ENCODE data around the gene GNRHR.

GNRHR gene

DNA sequence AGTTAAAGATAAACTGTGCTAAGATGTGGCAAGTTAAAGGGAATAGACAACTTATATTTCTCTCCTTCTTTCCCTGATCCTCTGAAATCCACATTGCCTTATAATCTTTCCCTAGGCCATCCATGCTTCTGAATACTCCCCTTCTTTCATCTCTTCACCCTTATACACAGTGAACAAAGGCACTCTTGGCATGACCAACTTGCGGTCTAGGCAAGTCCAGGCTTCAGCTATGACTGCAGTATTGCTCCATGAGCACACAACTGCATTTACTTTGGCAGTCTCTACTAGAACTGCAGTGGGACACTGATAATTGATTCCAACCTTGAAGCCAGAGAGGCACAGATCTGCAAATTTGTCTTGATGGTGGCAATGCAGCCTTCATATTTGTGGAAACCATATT lies 29.1 kb downstream of the GNRHR start:
- no peaks in the 10 kb centered on the region for H3K27me3 ChIP-seq (ENCODE audit: control insufficient read depth, insufficient read depth, low read length)
- H3K36me3 ChIP-seq (ENCODE audit: control insufficient read depth, insufficient read depth, low read length): no peaks in the 10 kb centered on the region
- no peak overlapping the region for H3K9ac ChIP-seq (ENCODE audit: low read length)
- H3K4me3 ChIP-seq (ENCODE audit: low read length): no peak overlapping the region
- no peaks in the 10 kb centered on the region for H3K4me1 ChIP-seq (ENCODE audit: control insufficient read depth, insufficient read depth, low read length)
- no peak overlapping the region for H3K27ac ChIP-seq (ENCODE audit: low read depth, low read length)

DNA sequence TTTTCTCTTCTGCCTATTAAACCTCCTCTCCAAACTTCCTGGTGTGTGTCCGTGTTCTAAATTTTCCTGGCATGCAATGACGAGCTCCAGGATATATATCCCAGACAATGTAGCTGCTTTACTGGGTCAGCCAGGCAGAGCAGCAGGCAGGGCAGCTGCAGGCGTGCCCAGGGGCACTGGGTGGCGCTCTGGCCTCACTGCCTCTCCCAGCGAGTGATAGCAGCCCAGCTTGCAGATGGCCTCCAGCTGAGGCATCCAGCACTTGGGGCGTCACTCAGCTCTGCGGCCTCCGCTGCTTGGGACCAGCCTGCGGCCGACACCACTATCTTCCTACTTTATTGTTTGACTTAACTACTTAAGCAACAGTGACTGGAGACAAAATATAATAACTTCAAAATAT lies 30.2 kb downstream of the GNRHR start:
- H3K9ac ChIP-seq (ENCODE audit: low read length): no peak overlapping the region
- no peak overlapping the region for H3K27ac ChIP-seq (ENCODE audit: low read depth, low read length)
- no peaks in the 10 kb centered on the region for H3K27me3 ChIP-seq (ENCODE audit: control insufficient read depth, insufficient read depth, low read length)
- H3K4me3 ChIP-seq (ENCODE audit: low read length): no peak overlapping the region
- H3K4me1 ChIP-seq (ENCODE audit: control insufficient read depth, insufficient read depth, low read length): no peaks in the 10 kb centered on the region
- no peaks in the 10 kb centered on the region for H3K36me3 ChIP-seq (ENCODE audit: control insufficient read depth, insufficient read depth, low read length)

DNA sequence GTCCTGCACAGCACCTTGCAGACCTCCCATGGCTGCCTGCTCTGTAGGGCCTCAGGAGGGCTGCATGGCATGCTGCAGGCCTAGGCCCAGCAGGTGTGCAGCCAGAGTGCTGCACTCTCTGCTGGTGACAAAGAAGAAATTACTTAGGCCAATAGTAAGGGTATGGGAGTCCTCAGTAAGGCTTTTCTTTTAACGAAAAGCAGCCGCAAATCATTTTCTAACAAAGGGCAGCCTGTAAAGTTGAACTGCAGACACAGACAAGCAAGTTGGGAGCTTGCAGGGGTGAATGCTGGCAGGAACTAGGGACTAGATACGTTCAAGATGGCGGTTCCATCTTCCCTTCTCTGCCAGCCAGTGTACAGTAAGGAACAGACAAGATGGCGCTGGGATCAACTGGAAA lies 30.8 kb downstream of the GNRHR start:
- no peaks in the 10 kb centered on the region for H3K4me1 ChIP-seq (ENCODE audit: control insufficient read depth, insufficient read depth, low read length)
- no peaks in the 10 kb centered on the region for H3K27me3 ChIP-seq (ENCODE audit: control insufficient read depth, insufficient read depth, low read length)
- H3K9ac ChIP-seq (ENCODE audit: low read length): no peak overlapping the region
- no peaks in the 10 kb centered on the region for H3K36me3 ChIP-seq (ENCODE audit: control insufficient read depth, insufficient read depth, low read length)
- H3K27ac ChIP-seq (ENCODE audit: low read depth, low read length): no peak overlapping the region
- no peak overlapping the region for H3K4me3 ChIP-seq (ENCODE audit: low read length)

DNA sequence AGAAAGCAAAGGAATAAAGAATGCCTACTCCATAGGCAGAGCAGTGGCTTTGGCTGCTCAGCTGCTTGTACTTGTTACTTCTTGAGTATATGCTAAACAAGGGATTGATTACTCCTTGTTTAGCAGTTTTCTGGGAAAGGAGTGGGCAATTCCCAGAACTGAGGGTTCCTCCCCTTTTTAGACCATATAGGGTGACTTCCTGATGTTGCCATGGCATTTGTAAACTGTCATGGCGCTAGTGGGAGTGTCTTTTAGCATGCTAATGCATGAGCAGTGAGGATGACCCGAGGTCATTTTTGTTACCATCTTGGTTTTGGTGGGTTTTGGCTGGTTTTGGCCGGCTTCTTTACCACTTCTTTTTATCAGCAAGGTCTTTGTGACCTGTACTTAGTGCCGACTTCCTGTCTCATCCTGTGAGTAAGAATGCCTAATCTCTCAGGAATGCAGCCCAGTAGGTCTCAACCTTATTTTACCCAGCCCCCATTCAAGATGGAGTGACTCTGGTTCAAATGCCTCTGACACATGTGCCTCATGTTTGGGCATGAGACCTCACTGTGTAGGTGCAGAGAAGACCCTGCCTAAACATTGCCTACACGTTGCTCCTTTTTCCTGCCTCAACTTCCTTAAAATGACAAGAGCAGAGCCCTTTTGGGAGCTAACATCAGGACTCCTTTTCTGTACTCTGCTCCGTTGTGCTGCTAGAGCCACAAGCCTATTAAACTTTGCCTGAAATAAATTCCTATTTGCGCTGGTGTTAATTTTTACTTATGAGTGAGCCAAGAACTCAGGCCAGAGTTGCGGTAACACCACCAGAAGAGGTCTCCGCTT lies 32.2 kb downstream of the GNRHR start:
- Histone ChIP-seq H3K36me3 (ENCODE audit: control insufficient read depth, insufficient read depth, low read length) (no peaks in the 10 kb centered on the region), H3K4me3 (ENCODE audit: low read length) (no peak overlapping the region), H3K9ac (ENCODE audit: low read length) (no peak overlapping the region), H3K27ac (ENCODE audit: low read depth, low read length) (no peak overlapping the region), H3K27me3 (ENCODE audit: control insufficient read depth, insufficient read depth, low read length) (no peaks in the 10 kb centered on the region), H3K4me1 (ENCODE audit: control insufficient read depth, insufficient read depth, low read length) (no peaks in the 10 kb centered on the region)

DNA sequence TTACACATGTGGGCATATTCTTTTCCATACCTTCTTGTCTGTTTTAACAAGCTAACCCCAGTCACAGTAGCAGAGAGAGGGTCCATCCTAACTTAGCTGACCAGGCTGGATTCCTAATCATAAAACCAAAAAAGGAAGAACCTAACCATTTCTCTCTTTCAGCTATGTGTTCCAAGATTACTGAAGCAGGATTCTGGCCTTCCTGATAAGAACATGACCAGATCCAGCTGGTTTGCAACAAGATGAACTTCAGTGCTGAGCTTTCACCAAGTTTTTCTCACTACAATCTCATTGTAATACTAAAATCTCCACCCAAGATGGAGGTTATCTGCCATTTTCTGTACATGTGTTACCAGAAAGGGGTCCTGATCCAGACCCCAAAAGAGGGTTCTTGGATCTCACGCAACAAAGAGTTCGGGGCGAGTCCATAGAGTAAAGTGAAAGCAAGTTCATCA lies 32.8 kb downstream of the GNRHR start:
- H3K27ac ChIP-seq (ENCODE audit: low read depth, low read length): no peak overlapping the region

DNA sequence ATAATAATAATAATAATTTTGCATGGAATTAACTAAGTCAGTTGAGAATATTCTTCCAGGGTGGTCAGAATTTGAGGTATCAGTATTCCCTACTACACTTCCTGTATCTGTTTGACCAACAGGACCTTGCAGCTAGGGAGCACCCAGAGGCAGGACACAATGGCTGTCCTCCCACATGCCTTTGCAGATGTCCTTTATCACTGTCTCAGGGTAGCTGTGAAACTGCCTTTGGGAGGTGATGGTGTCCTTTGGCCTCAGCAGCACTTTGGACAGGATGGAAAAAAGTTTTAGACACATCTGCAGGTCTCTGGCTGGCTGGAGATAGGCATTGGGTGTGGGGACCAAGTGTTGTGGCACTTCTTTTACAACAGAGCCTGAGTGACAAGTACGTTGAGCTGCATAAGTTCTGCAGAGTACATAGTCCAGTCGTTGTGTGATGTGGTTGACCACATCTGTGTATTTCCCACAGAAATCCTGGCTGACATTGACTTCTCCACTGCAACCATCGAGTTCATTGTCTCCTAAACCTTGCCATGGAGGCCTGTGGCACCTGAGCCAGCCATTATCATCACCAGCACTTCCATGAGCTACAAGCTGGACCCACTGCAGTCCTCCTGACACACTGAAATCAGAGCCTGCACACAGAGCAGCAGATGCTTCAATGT lies 34.1 kb downstream of the GNRHR start:
- Histone ChIP-seq H3K27ac (ENCODE audit: low read depth, low read length) (no peak overlapping the region), H3K9ac (ENCODE audit: low read length) (no peak overlapping the region), H3K4me1 (ENCODE audit: control insufficient read depth, insufficient read depth, low read length) (no peaks in the 10 kb centered on the region), H3K4me3 (ENCODE audit: low read length) (no peak overlapping the region), H3K27me3 (ENCODE audit: control insufficient read depth, insufficient read depth, low read length) (no peaks in the 10 kb centered on the region), H3K36me3 (ENCODE audit: control insufficient read depth, insufficient read depth, low read length) (no peaks in the 10 kb centered on the region)

More for the DNA sequence above, 32.8 kb downstream of the GNRHR start:
- H3K4me3 ChIP-seq (ENCODE audit: low read length): no peak overlapping the region
- H3K27me3 ChIP-seq (ENCODE audit: control insufficient read depth, insufficient read depth, low read length): no peaks in the 10 kb centered on the region
- no peak overlapping the region for H3K9ac ChIP-seq (ENCODE audit: low read length)
- H3K4me1 ChIP-seq (ENCODE audit: control insufficient read depth, insufficient read depth, low read length): no peaks in the 10 kb centered on the region
- H3K36me3 ChIP-seq (ENCODE audit: control insufficient read depth, insufficient read depth, low read length): no peaks in the 10 kb centered on the region

DNA sequence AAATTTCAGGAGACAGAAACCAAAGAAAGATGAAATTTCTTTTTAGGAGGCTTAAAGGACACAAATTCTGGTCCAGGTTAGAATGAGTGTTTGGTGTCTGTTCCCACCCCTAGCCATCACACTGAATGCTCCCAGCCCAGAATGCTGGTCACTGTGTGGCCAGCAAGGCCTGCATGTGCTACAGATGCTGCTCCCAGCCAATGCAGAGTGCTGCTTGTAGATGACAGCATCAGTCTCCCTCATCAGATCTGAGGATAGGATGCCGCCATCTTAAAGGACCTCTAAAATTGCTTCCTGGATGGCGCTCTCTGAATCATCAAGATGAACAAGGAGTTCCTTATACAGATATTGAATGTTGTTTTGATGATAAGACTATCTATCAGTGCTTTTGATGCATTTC lies 35.3 kb downstream of the GNRHR start:
- no peaks in the 10 kb centered on the region for H3K27me3 ChIP-seq (ENCODE audit: control insufficient read depth, insufficient read depth, low read length)
- no peak overlapping the region for H3K27ac ChIP-seq (ENCODE audit: low read depth, low read length)
- H3K4me3 ChIP-seq (ENCODE audit: low read length): no peak overlapping the region
- H3K36me3 ChIP-seq (ENCODE audit: control insufficient read depth, insufficient read depth, low read length): no peaks in the 10 kb centered on the region
- no peaks in the 10 kb centered on the region for H3K4me1 ChIP-seq (ENCODE audit: control insufficient read depth, insufficient read depth, low read length)
- no peak overlapping the region for H3K9ac ChIP-seq (ENCODE audit: low read length)

DNA sequence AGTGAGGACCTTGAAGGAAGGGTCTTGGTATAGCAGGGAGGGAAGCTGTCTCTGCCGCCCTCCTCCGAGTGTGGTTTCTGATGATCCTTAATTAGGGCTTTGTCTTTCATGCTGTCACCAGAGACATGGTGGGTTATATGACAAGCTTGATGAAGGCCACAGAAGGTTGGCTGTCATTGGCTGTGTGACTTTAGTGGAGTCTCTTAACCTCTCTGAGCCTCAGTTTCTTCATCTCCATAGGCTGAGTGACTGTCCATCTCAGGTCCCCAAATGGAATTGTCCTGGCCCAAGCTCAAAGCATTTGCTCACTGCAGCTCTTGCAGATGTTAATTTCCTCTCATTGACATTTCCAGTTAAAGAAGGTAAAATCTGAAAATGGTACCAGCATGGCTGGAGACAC lies 36.6 kb downstream of the GNRHR start:
- Histone ChIP-seq H3K27me3 (ENCODE audit: control insufficient read depth, insufficient read depth, low read length) (no peaks in the 10 kb centered on the region), H3K4me1 (ENCODE audit: control insufficient read depth, insufficient read depth, low read length) (no peaks in the 10 kb centered on the region), H3K27ac (ENCODE audit: low read depth, low read length) (no peak overlapping the region), H3K9ac (ENCODE audit: low read length) (no peak overlapping the region), H3K4me3 (ENCODE audit: low read length) (no peak overlapping the region), H3K36me3 (ENCODE audit: control insufficient read depth, insufficient read depth, low read length) (no peaks in the 10 kb centered on the region)

DNA sequence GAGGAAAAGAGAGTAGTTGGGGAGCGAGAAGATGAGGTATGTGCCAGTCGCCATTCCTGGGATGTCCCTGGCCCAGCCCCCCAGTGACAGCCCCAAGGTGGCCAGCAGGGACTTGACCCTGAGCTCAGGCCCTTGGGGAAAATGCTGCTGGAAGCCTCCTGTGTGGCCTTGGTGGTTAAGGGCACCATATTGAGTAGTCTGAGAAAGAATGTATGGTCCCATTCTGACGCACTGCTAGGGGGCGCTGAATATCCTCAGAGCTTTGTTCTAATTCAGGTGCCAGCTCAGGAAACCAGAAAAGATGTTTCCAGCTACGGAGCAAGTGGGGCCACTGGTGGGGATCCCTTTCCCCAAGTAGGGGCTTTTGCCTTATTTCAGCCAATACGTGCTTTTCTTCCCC lies 39.2 kb downstream of the GNRHR start:
- Histone ChIP-seq H3K4me1 (ENCODE audit: control insufficient read depth, insufficient read depth, low read length) (no peaks in the 10 kb centered on the region), H3K4me3 (ENCODE audit: low read length) (no peak overlapping the region), H3K9ac (ENCODE audit: low read length) (no peak overlapping the region), H3K27ac (ENCODE audit: low read depth, low read length) (no peak overlapping the region), H3K27me3 (ENCODE audit: control insufficient read depth, insufficient read depth, low read length) (no peaks in the 10 kb centered on the region), H3K36me3 (ENCODE audit: control insufficient read depth, insufficient read depth, low read length) (no peaks in the 10 kb centered on the region)

DNA sequence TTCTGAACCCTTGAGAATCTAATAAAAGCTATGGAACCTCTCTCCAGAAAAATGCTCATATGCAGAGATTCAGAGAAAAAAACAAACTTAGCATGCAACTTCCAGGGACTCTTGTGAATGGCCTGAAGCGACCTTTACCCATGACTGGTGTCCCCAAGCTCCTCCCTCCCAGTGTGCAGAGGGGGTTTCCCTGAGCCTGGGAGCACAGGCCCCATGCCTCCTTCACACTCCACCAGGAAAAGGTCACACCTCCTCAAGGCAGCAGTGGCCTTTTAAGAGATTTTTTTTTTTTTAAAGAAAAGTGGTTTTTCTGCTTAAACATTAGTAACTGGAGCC lies 40.0 kb downstream of the GNRHR start:
- H3K9ac ChIP-seq (ENCODE audit: low read length): no peak overlapping the region
- H3K36me3 ChIP-seq (ENCODE audit: control insufficient read depth, insufficient read depth, low read length): no peaks in the 10 kb centered on the region
- H3K27me3 ChIP-seq (ENCODE audit: control insufficient read depth, insufficient read depth, low read length): no peaks in the 10 kb centered on the region
- no peaks in the 10 kb centered on the region for H3K4me1 ChIP-seq (ENCODE audit: control insufficient read depth, insufficient read depth, low read length)
- no peak overlapping the region for H3K27ac ChIP-seq (ENCODE audit: low read depth, low read length)
- no peak overlapping the region for H3K4me3 ChIP-seq (ENCODE audit: low read length)

DNA sequence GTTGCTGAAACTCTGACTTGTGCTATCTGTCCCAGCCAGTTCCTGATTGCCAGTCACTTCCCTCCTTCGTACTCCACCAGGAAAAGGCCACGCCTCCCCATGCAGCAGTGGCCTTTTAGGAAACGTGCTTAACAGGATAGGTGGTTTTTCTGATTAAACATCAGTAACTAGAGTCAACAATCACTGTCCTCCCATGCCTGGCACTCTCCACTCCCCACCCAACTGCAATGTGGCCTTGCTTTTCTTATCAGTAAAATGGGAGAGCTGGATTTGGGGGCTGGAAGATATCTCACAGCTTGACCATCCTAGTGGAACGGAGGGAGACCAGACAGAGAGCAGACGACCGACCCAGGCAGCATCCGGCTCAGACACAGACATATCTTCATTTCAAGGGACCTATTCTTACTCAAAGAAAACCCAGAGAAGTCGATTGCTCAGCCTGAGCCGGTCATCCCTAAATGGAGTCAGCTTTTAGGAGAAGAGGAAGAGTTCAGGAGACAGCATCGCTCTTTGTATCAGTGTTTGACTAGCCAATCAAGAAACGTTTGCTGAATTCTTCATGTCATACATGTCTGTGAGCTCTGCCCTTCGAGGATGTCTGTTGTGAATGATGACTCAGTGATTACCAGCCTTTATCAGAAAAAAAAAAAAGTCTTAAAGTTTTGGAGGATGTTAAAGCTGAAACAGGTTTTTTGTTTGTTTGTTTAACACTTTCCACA lies 40.5 kb downstream of the GNRHR start:
- Histone ChIP-seq H3K4me1 (ENCODE audit: control insufficient read depth, insufficient read depth, low read length) (no peaks in the 10 kb centered on the region), H3K4me3 (ENCODE audit: low read length) (no peak overlapping the region), H3K27me3 (ENCODE audit: control insufficient read depth, insufficient read depth, low read length) (no peaks in the 10 kb centered on the region), H3K27ac (ENCODE audit: low read depth, low read length) (no peak overlapping the region), H3K36me3 (ENCODE audit: control insufficient read depth, insufficient read depth, low read length) (no peaks in the 10 kb centered on the region), H3K9ac (ENCODE audit: low read length) (no peak overlapping the region)

DNA sequence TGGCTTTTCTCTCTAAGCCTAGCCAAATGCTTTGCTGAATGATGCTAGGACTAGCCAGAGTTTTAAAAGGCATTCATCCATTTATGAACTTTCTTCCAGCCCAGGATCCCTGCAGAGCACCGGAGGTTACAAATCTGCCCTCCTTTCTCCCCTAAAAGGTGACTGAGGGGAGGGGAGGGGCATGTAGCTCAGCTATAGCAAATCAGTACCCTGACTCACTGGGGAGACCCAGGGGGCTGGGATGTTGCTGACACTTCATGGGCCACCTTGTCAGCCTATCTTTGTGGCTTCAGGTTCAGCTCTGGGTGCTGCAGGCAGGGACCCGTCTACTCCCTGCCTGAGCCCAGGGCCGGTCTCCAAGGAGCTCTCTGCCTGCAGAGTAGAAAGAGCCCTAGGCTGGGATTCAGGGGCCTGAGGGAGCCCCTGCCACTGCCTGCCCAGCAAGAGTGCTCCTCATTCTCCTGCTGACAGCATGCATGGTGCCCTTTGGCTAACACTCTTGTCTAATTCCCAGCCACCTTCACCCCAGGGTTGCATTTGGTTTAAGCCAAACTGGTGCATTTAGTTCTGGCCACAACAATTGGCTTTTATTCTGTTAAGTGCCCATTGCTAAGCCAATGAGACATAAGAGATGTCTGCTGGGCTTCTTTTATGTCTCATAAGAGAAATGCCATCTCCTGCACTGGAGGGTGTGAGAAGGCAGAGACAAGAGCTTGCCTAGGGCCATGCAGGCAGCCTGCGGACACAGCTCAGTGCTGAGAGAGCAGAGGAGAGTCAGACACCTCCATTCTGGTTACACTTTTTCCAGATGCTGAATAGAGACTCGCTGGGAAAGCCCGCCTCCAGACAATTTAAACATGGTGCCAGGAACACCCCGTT lies 41.3 kb downstream of the GNRHR start:
- Histone ChIP-seq H3K27me3 (ENCODE audit: control insufficient read depth, insufficient read depth, low read length) (no peaks in the 10 kb centered on the region), H3K4me1 (ENCODE audit: control insufficient read depth, insufficient read depth, low read length) (no peaks in the 10 kb centered on the region), H3K36me3 (ENCODE audit: control insufficient read depth, insufficient read depth, low read length) (no peaks in the 10 kb centered on the region), H3K4me3 (ENCODE audit: low read length) (no peak overlapping the region), H3K27ac (ENCODE audit: low read depth, low read length) (no peak overlapping the region), H3K9ac (ENCODE audit: low read length) (no peak overlapping the region)
